RWPE2 (cell line): ENCODE measurements around the gene TKTL2.
"Not testable (repeated sequence)": the region's sequence is repeated elsewhere in the genome, so short reads cannot be mapped to it uniquely, and the experiment has no call there.

Experiments used
- ATAC-seq: fragments of 200-7000 bp; cut with Tn5 transposase; 3 replicates; pipeline ENCODE4 v1.9.1; 2021; ENCODE audit warnings: low read depth
- DNase-seq: peaks from one replicate; pipeline ENCODE4 v3.0.0-alpha.2; 2020; ENCODE audit warnings: low spot score
- H3K27ac ChIP-seq: fragments of 450-650 bp; 2 replicates; pipeline ENCODE4 v1.5.1; 2017; ENCODE audit warnings: mild to moderate bottlenecking; ENCODE audit not compliant: poor library complexity, severe bottlenecking
- H3K27me3 ChIP-seq: fragments of 250-450 bp; sonication (Bioruptor Pico); 2 replicates; pipeline ENCODE4 v1.5.1; 2021; ENCODE audit warnings: mild to moderate bottlenecking, moderate library complexity; ENCODE audit not compliant: insufficient read depth, poor library complexity, severe bottlenecking
- H3K36me3 ChIP-seq: fragments of 250-450 bp; sonication (Bioruptor Pico); 2 replicates; pipeline ENCODE4 v1.5.1; 2020; ENCODE audit warnings: low read depth, mild to moderate bottlenecking, moderate library complexity
- H3K4me1 ChIP-seq: fragments of 250-450 bp; sonication (Bioruptor Pico); 2 replicates; pipeline ENCODE4 v1.5.1; 2021; ENCODE audit warnings: mild to moderate bottlenecking, moderate library complexity; ENCODE audit not compliant: insufficient read depth, poor library complexity, severe bottlenecking
- H3K4me3 ChIP-seq: fragments of 250-450 bp; sonication (Bioruptor Pico); 2 replicates; pipeline ENCODE4 v1.5.1; 2021; ENCODE audit warnings: mild to moderate bottlenecking, moderate library complexity; ENCODE audit not compliant: severe bottlenecking
- H3K9me3 ChIP-seq: fragments of 250-450 bp; sonication (Bioruptor Pico); 2 replicates; pipeline ENCODE4 v1.5.1; 2021; ENCODE audit warnings: mild to moderate bottlenecking, moderate library complexity; ENCODE audit not compliant: severe bottlenecking
- TF ChIP-seq, protein P1 (sequence below): fragments of 450-650 bp; IDR thresholded peaks from one replicate; pipeline ENCODE4 v1.5.1; 2017; ENCODE audit warnings: mild to moderate bottlenecking, moderate library complexity; ENCODE audit not compliant: poor library complexity, severe bottlenecking

TKTL2 gene

DNA sequence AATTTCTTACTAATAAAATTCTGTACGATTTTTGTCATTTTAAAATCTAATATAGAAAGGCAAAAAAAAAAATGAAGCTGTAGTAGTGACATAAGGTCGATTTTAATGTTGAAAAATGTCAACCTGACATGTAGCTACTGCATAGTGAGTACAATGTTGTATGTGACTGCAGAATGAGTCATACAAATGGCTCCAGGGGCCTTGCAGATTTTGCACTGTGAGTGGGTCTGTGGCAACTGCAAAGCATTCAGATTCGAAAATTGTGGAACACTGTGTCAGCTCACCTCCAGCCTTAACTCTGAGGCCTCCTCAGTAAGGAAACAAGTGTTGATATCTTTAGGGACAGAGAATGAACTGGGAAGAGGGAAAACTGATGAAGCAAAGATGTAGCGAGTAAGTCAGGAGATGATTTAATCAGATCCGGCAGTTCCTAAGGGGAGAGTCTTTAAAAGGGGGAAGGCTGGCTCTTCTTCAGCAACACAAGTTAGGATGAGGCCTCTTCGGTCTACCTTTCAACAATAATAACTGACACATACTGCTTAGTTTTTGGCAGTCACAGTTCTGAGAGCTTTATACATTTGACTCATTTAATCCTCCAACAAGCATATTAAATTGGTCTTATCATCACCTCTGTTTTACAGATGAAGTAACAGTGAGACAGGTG lies 24.9 kb downstream of the TKTL2 start:
- H3K4me3 ChIP-seq, result no peak overlapping the region
- no peaks in the 10 kb centered on the region for H3K27me3 ChIP-seq
- no peaks in the 10 kb centered on the region for H3K36me3 ChIP-seq
- DNase-seq, result no peak
- no peaks in the 10 kb centered on the region for H3K9me3 ChIP-seq
- peak; percentile 89 for ATAC-seq
- TF ChIP-seq, protein P1, sequence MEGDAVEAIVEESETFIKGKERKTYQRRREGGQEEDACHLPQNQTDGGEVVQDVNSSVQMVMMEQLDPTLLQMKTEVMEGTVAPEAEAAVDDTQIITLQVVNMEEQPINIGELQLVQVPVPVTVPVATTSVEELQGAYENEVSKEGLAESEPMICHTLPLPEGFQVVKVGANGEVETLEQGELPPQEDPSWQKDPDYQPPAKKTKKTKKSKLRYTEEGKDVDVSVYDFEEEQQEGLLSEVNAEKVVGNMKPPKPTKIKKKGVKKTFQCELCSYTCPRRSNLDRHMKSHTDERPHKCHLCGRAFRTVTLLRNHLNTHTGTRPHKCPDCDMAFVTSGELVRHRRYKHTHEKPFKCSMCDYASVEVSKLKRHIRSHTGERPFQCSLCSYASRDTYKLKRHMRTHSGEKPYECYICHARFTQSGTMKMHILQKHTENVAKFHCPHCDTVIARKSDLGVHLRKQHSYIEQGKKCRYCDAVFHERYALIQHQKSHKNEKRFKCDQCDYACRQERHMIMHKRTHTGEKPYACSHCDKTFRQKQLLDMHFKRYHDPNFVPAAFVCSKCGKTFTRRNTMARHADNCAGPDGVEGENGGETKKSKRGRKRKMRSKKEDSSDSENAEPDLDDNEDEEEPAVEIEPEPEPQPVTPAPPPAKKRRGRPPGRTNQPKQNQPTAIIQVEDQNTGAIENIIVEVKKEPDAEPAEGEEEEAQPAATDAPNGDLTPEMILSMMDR, result no peak
- no peak overlapping the region for H3K27ac ChIP-seq
- peaks cover 5% of the 10 kb centered on the region for H3K4me1 ChIP-seq

DNA sequence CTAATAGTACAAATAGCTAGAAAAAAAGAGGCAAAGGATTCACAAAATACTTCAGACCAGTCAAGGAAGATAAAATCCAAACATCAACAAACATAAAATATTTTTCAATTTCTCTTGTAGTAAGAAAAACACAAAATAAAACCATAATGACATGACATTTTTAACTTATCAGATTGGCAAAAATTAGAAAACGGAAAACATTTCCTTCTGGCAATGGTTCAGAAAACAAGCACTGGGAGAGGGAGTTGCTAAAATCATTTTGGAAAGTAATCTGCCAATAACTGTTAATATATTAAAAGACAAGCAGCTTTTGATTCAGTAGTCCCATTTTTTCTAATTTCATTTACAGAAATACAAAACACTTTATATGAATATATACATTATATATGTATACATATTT lies 26.1 kb downstream of the TKTL2 start:
- no peak for DNase-seq
- Histone ChIP-seq H3K27ac (no peak overlapping the region), H3K4me3 (no peak overlapping the region), H3K27me3 (no peaks in the 10 kb centered on the region), H3K36me3 (no peaks in the 10 kb centered on the region), H3K4me1 (peaks cover 5% of the 10 kb centered on the region), H3K9me3 (no peaks in the 10 kb centered on the region)
- ATAC-seq, result no peak
- TF ChIP-seq, protein P1, result no peak

DNA sequence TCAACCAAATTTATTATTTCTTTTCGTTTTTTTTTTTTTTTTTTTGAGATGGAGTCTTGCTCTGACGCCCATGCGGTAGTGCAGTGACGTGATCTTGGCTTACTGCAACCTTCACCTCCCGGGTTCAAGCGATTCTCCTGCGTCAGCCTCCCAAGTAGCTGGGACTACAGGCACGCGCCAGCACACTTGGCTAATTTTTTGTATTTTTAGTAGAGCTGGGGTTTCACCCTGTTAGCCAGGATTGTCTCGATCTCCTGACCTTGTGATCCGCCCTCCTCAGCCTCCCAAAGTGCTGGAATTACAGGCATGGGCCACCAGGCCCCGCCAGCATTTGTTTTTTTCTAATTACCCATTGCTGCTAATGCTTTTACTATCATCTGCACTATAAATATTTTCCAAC lies 26.5 kb downstream of the TKTL2 start:
- not testable (repeated sequence) for H3K4me1 ChIP-seq, H3K27me3 ChIP-seq, H3K4me3 ChIP-seq, H3K36me3 ChIP-seq, H3K27ac ChIP-seq, H3K9me3 ChIP-seq, DNase-seq, ATAC-seq

DNA sequence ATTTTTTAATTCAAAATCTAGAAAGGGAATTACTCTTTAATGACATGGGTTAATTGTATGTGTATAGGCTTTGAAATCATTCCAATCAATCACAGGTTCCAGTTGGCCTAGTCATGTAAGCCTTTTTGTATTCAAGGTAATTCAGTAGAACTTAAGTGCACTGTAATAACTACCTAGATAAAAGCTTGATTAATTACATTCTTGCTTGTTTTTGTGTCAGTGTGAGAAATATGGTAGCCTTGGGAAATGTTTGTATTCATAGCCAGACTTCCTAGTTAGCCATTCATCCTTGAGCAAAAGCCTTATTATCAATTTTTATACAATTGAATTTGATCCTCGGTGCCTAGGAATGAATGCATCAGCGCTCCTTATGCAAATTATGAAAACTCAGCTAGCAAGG lies 33.5 kb downstream of the TKTL2 start:
- no peak for DNase-seq
- no peak overlapping the region for H3K27ac ChIP-seq
- ATAC-seq, result no peak

More for the DNA sequence above, 33.5 kb downstream of the TKTL2 start:
- Histone ChIP-seq H3K36me3 (no peaks in the 10 kb centered on the region), H3K4me3 (no peak overlapping the region), H3K27me3 (peaks cover 3% of the 10 kb centered on the region), H3K9me3 (no peaks in the 10 kb centered on the region), H3K4me1 (no peaks in the 10 kb centered on the region)
- TF ChIP-seq, protein P1, result no peak
